KOPT-K1 (cell line): ENCODE results near the gene PCGF3.

Experiments used
- H3K27ac ChIP-seq: fragments of 200-600 bp; sonication (generic); 2 replicates; pipeline ENCODE4 v1.5.1; 2016; ENCODE audit warnings: antibody characterized with exemption, mild to moderate bottlenecking, low read depth, low read length; ENCODE audit not compliant: poor library complexity, severe bottlenecking
- H3K36me3 ChIP-seq: fragments of 200-600 bp; sonication (generic); 2 replicates; pipeline ENCODE4 v1.5.1; 2017; ENCODE audit warnings: antibody characterized with exemption, mild to moderate bottlenecking, low read length, moderate library complexity; ENCODE audit not compliant: insufficient read depth
- H3K9me3 ChIP-seq: fragments of 200-600 bp; sonication (generic); 2 replicates; pipeline ENCODE4 v1.5.1; 2017; ENCODE audit warnings: antibody characterized with exemption, low read length, mild to moderate bottlenecking; ENCODE audit not compliant: insufficient read depth, poor library complexity, severe bottlenecking

Gene PCGF3

DNA sequence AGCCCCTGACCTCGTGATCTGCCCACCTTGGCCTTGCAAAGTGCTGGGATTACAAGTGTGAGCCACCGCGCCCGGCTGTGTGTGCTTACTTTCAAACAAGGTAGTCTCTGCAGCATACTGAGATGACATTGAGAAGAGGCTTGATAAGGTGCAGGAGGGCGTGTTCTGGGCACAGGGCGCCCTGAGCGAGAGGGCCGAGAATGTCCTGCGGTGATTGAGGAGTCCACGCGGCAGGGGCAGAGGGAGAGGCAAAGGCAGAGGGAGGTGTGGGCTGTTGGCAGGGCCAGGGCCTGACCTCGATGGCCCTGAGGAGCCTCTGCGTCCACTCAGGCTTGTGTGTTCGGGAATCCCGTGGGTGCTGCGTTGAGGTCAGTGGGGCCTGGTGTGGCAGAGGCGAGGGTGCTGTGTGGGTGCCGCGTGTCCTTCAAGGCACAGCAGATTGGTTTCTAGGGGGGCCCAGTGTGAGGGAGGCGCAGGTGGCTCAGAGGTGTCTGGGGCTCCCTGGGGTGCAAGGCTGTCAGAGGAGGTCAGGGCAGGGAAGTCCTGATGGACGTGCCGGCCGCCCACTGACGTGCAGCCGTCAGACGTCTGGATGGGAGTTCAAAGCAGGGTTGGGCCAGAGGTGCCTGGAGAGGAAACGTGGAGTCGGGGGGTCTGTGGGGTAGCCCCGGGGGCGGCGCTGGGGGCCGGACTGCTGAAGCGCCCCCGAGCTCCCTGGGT lies 12.1 kb downstream of the PCGF3 start:
- Histone ChIP-seq H3K36me3 (peaks cover 28% of the 10 kb centered on the region; the same call in 1 of the 2 replicates), H3K27ac (no peak overlapping the region), H3K9me3 (no peaks in the 10 kb centered on the region)

DNA sequence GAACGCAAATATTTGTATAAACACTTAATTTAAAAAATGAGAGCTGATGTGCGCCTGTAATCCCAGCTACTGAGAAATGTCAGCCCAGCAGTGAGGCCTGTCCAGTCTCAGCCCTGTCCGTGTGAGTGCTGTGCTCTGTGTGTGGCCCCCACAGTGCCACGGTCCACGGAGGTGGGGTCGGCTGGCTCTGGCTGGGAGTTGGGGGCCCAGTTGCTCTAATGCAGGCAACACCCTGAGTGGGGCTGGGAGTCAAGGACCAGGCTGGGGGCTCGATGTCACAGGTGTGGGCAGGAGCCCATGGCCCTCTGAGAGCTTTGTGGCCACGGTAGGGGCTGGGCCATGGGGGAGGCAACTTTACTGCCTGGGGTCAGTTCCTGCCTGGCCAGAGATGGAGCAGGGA lies 12.8 kb downstream of the PCGF3 start:
- Histone ChIP-seq H3K27ac (no peak overlapping the region), H3K36me3 (peaks cover 30% of the 10 kb centered on the region; the same call in 1 of the 2 replicates), H3K9me3 (no peaks in the 10 kb centered on the region)

DNA sequence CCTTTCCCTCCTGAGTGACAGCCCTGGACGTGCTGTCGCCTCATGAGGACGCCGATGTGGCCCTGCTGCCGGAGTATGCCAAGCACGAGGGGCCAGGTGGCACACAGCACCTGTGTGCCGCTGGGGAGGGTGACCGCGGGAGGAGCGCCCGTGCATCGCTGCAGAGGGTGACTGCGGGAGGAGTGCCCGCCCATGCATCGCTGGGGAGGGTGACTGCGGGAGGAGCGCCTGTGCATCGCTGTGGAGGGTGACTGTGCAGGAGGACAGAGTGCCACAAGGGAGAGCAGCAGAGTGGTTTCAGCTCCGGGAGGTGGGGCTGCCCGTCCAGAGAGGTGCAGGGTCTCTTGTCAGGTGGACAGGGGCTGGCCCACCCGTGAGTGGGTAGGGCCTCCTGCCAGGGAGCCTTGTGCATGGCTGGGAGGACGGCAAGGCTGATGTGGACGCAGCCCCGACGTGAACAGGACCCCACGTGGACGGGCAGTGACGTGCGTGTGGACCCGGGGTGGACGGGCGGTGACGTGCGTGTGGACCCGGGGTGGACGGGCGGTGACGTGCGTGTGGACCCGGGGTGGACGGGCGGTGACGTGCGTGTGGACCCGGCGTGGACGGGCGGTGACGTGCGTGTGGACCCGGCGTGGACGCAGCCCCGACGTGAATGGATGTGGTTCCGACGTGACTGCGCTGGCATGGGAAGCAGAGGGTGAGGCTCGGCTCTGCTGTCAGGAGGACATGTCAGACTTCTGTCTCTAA lies 14.7 kb downstream of the PCGF3 start:
- Histone ChIP-seq H3K9me3 (no peaks in the 10 kb centered on the region), H3K36me3 (peaks cover 28% of the 10 kb centered on the region; the same call in 1 of the 2 replicates), H3K27ac (no peak overlapping the region)

DNA sequence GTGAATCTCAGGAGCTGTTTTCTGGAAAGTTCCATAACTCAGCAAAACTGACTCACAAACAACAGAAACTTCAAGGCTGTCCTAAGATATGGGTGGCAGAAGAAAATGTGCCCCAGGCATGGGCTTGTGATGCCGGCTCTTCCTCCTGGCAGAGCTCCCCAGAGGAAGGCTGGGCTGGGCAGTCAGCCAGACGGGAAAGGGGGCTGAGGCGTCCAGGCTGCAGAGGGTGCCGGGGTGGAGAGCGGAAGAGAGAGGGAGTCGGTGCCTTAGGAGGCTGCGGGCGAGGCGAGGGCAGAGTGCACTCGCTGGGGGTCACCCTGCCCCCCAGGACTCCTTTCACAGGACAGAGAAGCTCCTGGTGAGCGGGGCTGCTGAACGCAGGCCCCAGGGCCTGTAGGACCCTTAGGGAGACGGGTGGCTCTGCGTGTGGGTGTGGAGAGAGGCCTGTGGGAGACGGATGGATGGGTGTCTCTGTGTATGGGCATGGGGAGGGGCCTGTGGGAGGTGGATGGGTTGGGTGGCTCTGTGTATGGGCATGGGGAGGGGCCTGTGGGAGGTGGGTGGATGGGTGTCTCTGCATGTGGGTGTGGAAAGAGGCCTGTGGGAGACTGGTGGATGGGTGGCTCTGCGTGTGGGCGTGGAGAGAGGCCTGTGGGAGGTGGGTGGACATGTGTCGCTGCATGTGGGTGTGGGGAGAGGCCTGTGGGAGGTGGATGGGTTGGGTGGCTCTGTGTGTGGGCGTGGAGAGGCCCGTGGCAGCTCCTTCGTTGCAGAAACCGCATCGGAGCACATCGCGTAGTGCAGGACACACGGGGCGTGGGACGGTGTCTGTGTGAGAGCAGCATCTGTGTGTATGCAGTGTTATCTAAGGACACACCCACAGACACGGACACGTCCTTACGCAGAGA lies 15.9 kb downstream of the PCGF3 start:
- no peak overlapping the region for H3K27ac ChIP-seq
- H3K36me3 ChIP-seq = peaks cover 28% of the 10 kb centered on the region; the same call in 1 of the 2 replicates
- H3K9me3 ChIP-seq = no peaks in the 10 kb centered on the region

DNA sequence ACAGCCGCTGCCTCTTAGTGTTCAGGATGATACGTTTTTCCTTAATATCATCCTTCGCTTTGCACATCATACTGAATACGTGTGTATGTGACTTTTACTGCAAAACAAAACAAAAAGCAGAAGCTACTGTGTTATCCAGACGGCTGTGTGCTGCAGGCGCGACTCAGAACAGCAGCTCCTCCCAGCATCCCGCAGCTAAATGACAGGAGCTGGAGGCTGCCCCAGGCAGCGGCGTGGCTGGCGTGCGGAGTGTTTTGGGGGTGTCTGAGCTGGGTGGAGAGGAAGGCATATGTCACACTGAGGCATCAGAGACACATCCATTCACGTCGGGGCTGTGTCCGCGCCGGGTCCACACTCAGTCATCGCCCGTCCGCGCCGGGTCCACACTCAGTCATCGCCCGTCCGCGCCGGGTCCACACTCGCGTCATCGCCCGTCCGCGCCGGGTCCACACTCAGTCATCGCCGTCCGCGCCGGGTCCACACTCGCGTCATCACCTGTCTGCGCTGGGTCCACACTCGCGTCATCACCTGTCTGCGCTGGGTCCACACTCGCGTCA lies 16.6 kb downstream of the PCGF3 start:
- peaks cover 28% of the 10 kb centered on the region; the same call in 1 of the 2 replicates for H3K36me3 ChIP-seq
- H3K9me3 ChIP-seq = no peaks in the 10 kb centered on the region
- no peak overlapping the region for H3K27ac ChIP-seq

DNA sequence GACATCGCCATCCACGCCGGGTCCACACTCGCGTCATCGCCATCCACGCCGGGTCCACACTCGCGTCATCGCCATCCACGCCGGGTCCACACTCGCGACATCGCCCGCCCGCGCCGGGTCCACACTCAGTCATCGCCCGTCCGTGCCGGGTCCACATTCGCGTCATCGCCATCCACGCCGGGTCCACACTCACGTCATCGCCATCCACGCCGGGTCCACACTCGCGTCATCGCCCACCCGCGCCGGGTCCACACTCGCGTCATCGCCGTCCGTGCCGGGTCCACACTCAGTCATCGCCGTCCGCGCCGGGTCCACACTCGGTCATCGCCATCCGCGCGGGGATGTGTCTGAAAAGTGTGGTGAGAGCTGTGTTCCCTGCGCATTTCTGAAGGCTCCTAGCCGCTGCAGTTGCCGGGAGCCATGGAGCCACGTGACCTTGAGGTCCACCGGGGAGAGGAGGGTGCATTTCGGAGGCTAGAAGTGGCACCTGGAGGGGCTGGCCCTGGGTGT lies 17.3 kb downstream of the PCGF3 start:
- no peak overlapping the region for H3K27ac ChIP-seq
- peaks cover 29% of the 10 kb centered on the region; the same call in 1 of the 2 replicates for H3K36me3 ChIP-seq
- H3K9me3 ChIP-seq = no peaks in the 10 kb centered on the region

DNA sequence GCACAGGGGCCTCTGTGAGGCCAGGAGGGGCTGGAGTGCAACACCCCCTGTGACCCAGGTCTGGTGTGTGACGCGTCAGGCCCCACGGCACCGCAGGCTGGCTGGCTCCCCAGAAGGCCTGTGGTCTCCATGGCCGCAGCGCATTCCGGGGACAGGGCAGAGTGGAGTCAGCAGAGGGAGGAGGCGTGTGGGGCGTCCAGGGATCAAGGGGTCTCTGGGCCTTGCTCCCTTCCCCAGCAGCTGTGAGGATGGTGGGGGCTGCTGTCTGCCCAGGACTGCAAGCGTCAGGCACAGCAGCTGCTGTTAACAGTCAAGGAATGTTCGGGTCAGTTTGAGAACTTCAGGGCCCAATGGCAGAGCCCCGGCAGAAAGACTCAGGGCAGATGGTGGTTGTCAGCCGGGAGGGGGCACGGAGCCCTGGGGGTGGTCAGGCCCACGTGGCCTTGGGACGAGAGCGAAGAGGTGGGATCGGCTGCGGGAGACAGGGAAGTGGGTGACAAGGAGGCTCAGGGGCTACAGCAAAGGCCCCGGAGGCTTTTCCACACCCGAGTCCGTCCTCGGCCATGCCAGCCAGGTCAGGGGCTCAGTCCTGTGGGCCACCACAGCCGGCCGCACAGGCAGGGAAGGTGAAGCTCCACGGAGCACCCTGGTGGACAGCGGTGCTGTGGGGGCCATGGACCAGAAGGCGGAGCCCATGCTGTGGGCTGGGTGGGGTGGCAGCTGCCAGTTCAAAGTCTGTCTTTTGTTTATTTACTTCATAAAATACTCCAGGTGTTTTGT lies 18.3 kb downstream of the PCGF3 start:
- peaks cover 33% of the 10 kb centered on the region; the same call in 1 of the 2 replicates for H3K36me3 ChIP-seq
- H3K9me3 ChIP-seq = no peaks in the 10 kb centered on the region
- H3K27ac ChIP-seq = no peak overlapping the region

DNA sequence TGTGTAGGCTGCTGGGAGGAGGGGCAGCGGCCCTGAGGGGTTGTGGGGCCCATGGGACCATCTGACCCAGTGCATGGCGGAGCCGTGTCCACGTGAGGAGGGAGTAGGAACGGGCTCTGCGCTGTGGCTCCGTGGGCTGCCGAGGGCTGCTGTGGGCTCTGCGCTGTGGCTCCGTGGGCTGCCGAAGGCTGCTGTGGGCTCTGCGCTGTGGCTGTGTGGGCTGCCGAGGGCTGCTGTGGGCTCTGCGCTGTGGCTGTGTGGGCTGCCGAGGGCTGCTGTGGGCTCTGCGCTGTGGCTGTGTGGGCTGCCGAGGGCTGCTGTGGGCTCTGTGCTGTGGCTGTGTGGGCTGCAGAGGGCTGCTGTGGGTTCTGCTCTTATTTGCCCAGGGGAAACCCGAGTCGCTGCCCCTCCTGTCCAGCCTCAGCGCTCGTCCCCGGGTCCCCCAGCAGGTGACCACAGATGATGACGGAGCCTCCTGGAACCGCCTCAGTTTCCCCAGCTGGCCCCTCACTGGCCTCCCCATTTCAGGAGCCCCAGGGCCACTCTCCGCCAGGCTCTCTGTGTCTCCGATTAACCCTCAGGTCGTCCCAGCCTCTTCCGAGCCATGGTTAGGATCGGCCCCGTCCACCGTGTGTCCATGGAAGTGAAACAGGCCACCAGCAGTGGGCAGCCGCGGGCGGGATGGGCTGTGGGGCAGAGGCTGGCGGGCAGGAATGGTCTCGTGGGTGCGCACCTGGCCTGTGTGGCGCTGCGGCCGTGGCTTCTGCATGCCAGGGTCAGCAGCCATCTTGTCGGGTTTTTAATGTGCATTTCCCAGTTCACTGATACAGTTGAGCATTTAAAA lies 20.0 kb downstream of the PCGF3 start:
- H3K27ac ChIP-seq = no peak overlapping the region
- H3K9me3 ChIP-seq = no peaks in the 10 kb centered on the region
- H3K36me3 ChIP-seq = peaks cover 36% of the 10 kb centered on the region; the same call in 1 of the 2 replicates

DNA sequence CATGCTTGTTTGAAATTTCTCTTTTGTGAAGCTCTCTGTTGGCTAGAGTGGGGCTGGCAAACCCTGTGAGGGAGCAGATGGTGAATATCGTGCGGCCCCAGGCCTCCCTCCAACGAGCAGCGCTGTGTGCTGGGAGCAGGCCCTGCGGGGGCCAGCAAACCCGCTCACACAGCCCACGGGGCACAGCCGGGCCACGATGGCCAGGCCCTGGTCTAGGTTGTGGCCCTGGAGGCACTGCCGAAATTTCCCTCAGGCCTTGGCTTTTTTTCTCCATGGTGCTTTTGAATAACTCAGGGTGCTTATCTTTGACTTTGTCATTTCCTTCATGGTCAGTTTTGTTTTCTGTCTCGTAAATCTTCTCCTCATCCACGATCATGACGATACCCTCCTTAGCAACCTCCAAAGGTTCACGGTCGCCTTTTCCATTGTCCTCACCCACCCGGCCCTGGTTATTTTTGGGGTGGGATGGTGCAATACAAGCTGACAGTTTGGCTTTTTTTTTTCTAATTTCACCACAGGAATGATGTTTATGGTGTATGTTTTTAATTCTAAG lies 20.7 kb downstream of the PCGF3 start:
- Histone ChIP-seq H3K27ac (no peak overlapping the region), H3K36me3 (peaks cover 43% of the 10 kb centered on the region; the same call in 1 of the 2 replicates)

DNA sequence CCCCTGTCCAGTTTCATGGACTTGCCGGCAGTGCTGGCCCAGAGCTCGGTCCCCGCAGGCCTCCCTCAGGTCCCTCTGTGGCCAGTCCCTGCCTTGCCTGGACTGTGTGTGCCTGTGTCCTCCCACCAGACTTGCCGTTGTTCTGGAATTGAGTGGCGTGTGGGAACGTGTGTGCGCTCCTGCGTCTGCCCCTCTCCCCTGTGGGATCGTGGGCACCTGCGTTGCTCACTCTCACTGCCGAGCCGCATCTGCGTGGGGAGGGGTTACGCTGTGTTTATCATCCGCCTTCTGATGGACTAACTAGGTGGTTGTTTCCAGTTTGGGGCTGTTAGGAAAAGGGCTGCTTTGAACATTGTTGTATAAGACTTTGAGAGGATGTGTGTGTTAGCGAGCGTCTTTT lies 21.2 kb downstream of the PCGF3 start:
- Histone ChIP-seq H3K9me3 (peaks cover 4% of the 10 kb centered on the region), H3K27ac (no peak overlapping the region), H3K36me3 (peaks cover 38% of the 10 kb centered on the region; the same call in 1 of the 2 replicates)

More for the DNA sequence above, 20.7 kb downstream of the PCGF3 start:
- peaks cover 3% of the 10 kb centered on the region for H3K9me3 ChIP-seq

DNA sequence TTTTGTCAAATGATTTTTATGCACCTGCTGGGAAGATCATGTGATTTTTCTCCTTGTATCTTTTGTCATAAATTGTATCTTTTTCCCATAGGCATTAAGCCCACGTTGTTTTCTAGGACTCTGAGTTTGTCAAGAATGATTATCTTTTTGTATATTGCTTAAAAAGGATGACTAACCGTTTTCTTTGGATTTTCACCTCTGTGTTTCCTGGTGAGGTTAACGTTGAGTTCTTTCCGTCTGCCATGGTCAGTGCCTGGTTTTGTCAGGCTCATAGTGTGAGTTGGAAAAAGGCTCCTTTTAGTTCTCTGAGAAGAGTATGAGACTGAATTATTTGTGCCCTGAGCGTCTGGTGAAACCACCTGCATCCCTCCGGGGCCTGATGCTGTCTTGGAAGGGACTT lies 21.9 kb downstream of the PCGF3 start:
- peaks cover 4% of the 10 kb centered on the region for H3K9me3 ChIP-seq
- H3K36me3 ChIP-seq = peaks cover 35% of the 10 kb centered on the region; the same call in 1 of the 2 replicates
- no peak overlapping the region for H3K27ac ChIP-seq

DNA sequence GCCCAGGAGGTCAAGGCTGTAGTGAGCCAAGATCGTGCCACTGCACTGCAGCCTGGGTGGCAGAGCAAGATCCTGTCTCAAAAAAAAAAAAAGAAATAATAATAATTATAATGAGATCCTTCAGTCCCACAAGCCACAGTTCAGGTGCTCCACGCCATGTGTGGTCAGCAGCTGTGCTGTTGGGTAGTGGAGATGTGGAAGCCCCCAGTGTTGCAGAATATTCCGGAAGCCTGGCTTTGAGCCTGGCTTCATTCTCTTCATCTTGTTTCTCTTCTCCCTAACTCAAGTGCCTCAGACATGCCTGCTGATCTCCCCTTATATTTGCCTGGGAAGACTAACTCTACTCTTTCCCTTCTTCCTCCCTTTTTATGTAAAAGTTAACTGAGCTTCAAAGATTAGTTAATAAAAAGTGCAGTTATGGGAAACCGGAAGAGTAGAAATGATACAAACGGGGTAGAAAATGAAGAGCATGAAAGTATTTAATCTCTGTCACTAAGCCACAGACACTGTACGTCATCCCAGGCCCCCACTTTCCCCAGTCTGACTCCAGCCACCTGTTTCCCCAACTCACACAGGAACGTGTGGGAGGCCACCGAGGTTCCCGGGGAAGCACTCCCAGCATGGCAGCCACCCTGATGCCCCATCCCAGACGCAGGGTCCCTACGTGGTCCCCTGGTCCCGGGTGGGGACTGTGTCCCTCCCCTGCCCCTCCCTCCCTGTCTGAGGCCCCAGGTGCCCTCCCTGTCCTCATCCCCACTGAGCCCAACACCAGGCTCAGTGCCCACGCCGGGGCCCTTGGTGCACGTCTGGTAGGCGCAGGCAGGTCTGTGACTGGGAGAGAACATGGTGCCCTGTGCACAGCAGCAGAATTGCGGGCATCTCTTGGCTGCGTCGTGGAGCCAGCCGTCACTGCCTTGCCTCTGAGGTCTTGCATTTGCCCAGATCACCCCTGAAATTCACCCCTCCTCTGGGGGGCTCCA lies 24.0 kb downstream of the PCGF3 start:
- Histone ChIP-seq H3K27ac (no peak overlapping the region), H3K36me3 (peaks cover 41% of the 10 kb centered on the region), H3K9me3 (peaks cover 4% of the 10 kb centered on the region)
